Fibroblast of mammary gland (primary cell): ENCODE results near the gene PLEKHH1.
"Not testable (repeated sequence)": the region's sequence is repeated elsewhere in the genome, so short reads cannot be mapped to it uniquely, and the experiment has no call there.

Source experiments
- DNase-seq: peaks from one replicate; pipeline ENCODE4 v3.0.0-alpha.2; 2010; ENCODE audit warnings: low read depth
- H3K4me3 ChIP-seq: 2 replicates; pipeline ENCODE4 v1.5.1; 2011; ENCODE audit warnings: low read depth, mild to moderate bottlenecking, low read length, moderate library complexity; ENCODE audit not compliant: control insufficient read depth
- CTCF ChIP-seq: conservative IDR thresholded peaks from 2 replicates; pipeline ENCODE4 v1.5.1; 2011; ENCODE audit warnings: low read depth, low read length, inconsistent platforms; ENCODE audit not compliant: control insufficient read depth, insufficient read depth

PLEKHH1 gene

GRCh38 chr14:67595392-67595791 lies 62.3 kb downstream of the PLEKHH1 start:
- no peak for TF ChIP-seq CTCF
- DNase-seq: no peak
- no peak overlapping the region for H3K4me3 ChIP-seq

GRCh38 chr14:67599698-67600561 lies 66.8 kb downstream of the PLEKHH1 start, which contains the start of gene PIGH:
PIGH (minus strand) TSS chr14:67600268; CDS start chr14:67600203, 65 bp downstream.
- peak; percentile 79 for DNase-seq
- H3K4me3 ChIP-seq: peak within 1 kb of the TSS; percentile 81
- TF ChIP-seq CTCF: peak; percentile 27

- not testable (repeated sequence) for DNase-seq
- peak overlapping the region; percentile 81 for H3K4me3 ChIP-seq
Measured at GRCh38 chr14:67600562-67600974, 67.5 kb downstream of the PLEKHH1 start.

GRCh38 chr14:67602076-67602475 lies 69.0 kb downstream of the PLEKHH1 start:
- no peak for TF ChIP-seq CTCF
- no peak for DNase-seq
- H3K4me3 ChIP-seq: no peak overlapping the region

- no peak for DNase-seq
- H3K4me3 ChIP-seq: no peak overlapping the region
- no peak for TF ChIP-seq CTCF
Measured at GRCh38 chr14:67602995-67603545, 70.0 kb downstream of the PLEKHH1 start.

GRCh38 chr14:67607646-67608045 lies 74.6 kb downstream of the PLEKHH1 start:
- TF ChIP-seq CTCF: no peak
- no peak for DNase-seq
- H3K4me3 ChIP-seq: no peak overlapping the region

GRCh38 chr14:67609642-67610310 lies 76.7 kb downstream of the PLEKHH1 start:
- no peak for DNase-seq
- H3K4me3 ChIP-seq: no peak overlapping the region
- no peak for TF ChIP-seq CTCF
